Measurements from ENCODE around the gene PNMT. TPM values are rescaled to one million over a fixed set of nuclear protein-coding genes. Genes with fewer than 3 reads are reported as not detected.

PNMT gene
- total RNA-seq, 4 donors from 2014 or later = 0.53 to 1.6 (median 1.1) TPM

GRCh38 chr17:39622380-39623006, 45.8 kb upstream of the PNMT start:
- Histone ChIP-seq H3K27ac (no peak overlapping the region), H3K4me3 (no peak overlapping the region)

GRCh38 chr17:39623356-39623950, 44.8 kb upstream of the PNMT start:
- H3K4me1 ChIP-seq = peaks cover 66% of the 10 kb centered on the region
- H3K4me3 ChIP-seq = no peak overlapping the region
- TF ChIP-seq POLR2AphosphoS5 (IDR thresholded peaks at IDR 0.05) (no peak), CTCF (IDR thresholded peaks at IDR 0.05) (peak; percentile 73 to 94)
- 5% methylated on average over 15 of the region's 16 CpGs for WGBS
- H3K9me3 ChIP-seq = no peaks in the 10 kb centered on the region
- H3K36me3 ChIP-seq = no peaks in the 10 kb centered on the region
- H3K27ac ChIP-seq = no peak overlapping the region
- H3K27me3 ChIP-seq = peaks cover 44% of the 10 kb centered on the region
- peak; percentile 91 to 95 for DNase-seq (ENCODE audit: low spot score in 2 of 2)

More at GRCh38 chr17:39622380-39623006, 45.8 kb upstream of the PNMT start:
- H3K9me3 ChIP-seq = no peaks in the 10 kb centered on the region
- peaks cover 62% of the 10 kb centered on the region for H3K4me1 ChIP-seq
- TF ChIP-seq POLR2A (IDR thresholded peaks at IDR 0.05) (no peak), CTCF (IDR thresholded peaks at IDR 0.05) (no peak), EP300 (IDR thresholded peaks at IDR 0.05) (no peak), POLR2AphosphoS5 (IDR thresholded peaks at IDR 0.05) (no peak)
- DNase-seq (ENCODE audit: low spot score in 2 of 2) = no peak
- peaks cover 35% of the 10 kb centered on the region for H3K27me3 ChIP-seq
- WGBS = 59% methylated on average over 15 of the region's 16 CpGs
- H3K36me3 ChIP-seq = no peaks in the 10 kb centered on the region

- no peak overlapping the region for H3K4me3 ChIP-seq
- H3K4me1 ChIP-seq = peaks cover 65% of the 10 kb centered on the region
- no peaks in the 10 kb centered on the region for H3K36me3 ChIP-seq
- TF ChIP-seq POLR2AphosphoS5 (IDR thresholded peaks at IDR 0.05) (no peak), CTCF (IDR thresholded peaks at IDR 0.05) (no peak), EP300 (IDR thresholded peaks at IDR 0.05) (no peak), POLR2A (IDR thresholded peaks at IDR 0.05) (no peak)
- no peak for DNase-seq (ENCODE audit: low spot score in 2 of 2)
- no peaks in the 10 kb centered on the region for H3K9me3 ChIP-seq
- 64% methylated on average over 8 of the region's 8 CpGs for WGBS
- H3K27ac ChIP-seq = no peak overlapping the region
- peaks cover 47% of the 10 kb centered on the region for H3K27me3 ChIP-seq
These were observed 43.9 kb upstream of the PNMT start for GRCh38 chr17:39624313-39624712.

- no peaks in the 10 kb centered on the region for H3K9me3 ChIP-seq
- peaks cover 65% of the 10 kb centered on the region for H3K4me1 ChIP-seq
- 41% methylated on average over 4 of the region's 5 CpGs for WGBS
- H3K36me3 ChIP-seq = no peaks in the 10 kb centered on the region
- peak overlapping the region; percentile 79 for H3K27ac ChIP-seq
- TF ChIP-seq POLR2A (IDR thresholded peaks at IDR 0.05) = no peak
- TF ChIP-seq POLR2AphosphoS5 (IDR thresholded peaks at IDR 0.05) = no peak
- no peak for TF ChIP-seq EP300 (IDR thresholded peaks at IDR 0.05)
- TF ChIP-seq CTCF (IDR thresholded peaks at IDR 0.05) = no peak
- peaks cover 51% of the 10 kb centered on the region for H3K27me3 ChIP-seq
- H3K4me3 ChIP-seq = no peak overlapping the region
- no peak for DNase-seq (ENCODE audit: low spot score in 2 of 2)
These were observed 43.0 kb upstream of the PNMT start for GRCh38 chr17:39625198-39625785.
